ENCODE data around the gene TREML4. TPM values are rescaled to one million over a fixed set of nuclear protein-coding genes. Genes with fewer than 3 reads are reported as not detected.

TREML4 gene
- total RNA-seq, 1 experiment from 2014 or later, result not detected

DNA sequence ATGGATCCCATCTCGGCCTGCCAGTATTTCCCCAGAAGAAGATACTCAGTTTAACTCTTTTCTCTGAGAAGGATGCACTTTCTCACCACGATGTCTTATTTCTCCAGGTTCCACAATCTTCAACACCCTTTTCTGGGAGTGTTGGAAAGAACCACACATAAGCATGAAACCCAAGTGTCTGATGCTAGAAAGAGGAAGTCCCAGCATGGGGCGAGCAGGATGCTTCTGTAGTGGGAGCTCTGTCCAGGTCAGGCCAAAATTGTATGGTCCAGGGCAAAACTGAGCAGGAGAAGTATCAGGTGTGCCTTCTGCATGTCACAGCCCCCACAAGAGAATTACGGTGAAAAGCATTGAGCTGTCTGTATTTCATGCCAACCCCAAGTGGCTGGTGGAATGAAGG lies 47.3 kb downstream of the TREML4 start:
- H3K27me3 Mint-ChIP-seq (ENCODE audit: insufficient read depth, unreplicated experiment), result peaks cover 17% of the 10 kb centered on the region
- no peak overlapping the region for H3K27ac Mint-ChIP-seq (ENCODE audit: unreplicated experiment)
- no peak for DNase-seq
- no TSS peak for BruUV-seq (replicated peaks)
- H3K4me1 Mint-ChIP-seq (ENCODE audit: low read depth, unreplicated experiment), result no peaks in the 10 kb centered on the region
- ChIA-PET POLR2A (no interaction called here), CTCF (no interaction called here)
- Histone ChIP-seq H3K4me1 (no peaks in the 10 kb centered on the region), H3K27me3 (replicated peaks; ENCODE audit: control insufficient read depth, insufficient read depth, low read length) (no peaks in the 10 kb centered on the region; the same call in 1 of the 2 replicates), H3K4me3 (ENCODE audit: low read depth, low read length) (no peak overlapping the region), H3K9me3 (no peaks in the 10 kb centered on the region), H3K36me3 (ENCODE audit: control insufficient read depth, insufficient read depth, low read length) (no peaks in the 10 kb centered on the region)
- peaks cover 4% of the 10 kb centered on the region for H3K36me3 Mint-ChIP-seq (ENCODE audit: insufficient read depth, unreplicated experiment)
- intact Hi-C loops (cut with micrococcal nuclease; ENCODE audit: unreplicated experiment), result no loop called here
- H3K9me3 Mint-ChIP-seq (ENCODE audit: unreplicated experiment), result no peaks in the 10 kb centered on the region
- TF ChIP-seq CTCF (IDR thresholded peaks at IDR 0.05; ENCODE audit: insufficient read depth in 1 of 2, low read depth in 1 of 2, low read length in 1 of 2, severe bottlenecking in 1 of 2, unreplicated experiment in 1 of 2), result no peak
- no peak overlapping the region for H3K4me3 Mint-ChIP-seq (ENCODE audit: unreplicated experiment)

DNA sequence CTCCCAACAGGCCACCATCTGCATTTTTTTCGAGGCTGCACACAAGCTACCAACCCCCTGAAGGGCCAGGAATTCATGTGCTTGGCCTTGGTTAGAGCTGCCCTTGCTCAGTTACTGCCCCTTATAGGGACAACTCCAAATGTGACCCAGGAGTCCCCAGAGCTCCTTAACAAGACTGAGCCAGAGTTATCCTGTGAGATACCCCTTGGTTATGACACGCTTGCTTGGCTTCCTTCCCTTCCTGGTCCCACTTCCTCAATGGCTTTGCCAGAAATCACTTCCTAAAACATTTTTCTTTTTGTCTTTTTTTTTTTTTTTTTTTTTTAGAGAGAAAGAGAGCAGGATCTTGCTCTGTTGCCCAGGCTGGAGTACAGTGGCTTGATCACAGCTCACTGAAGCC lies 49.5 kb downstream of the TREML4 start:
- no TSS peak for BruUV-seq (replicated peaks)
- POLR2A ChIA-PET, result no interaction called here
- no peak overlapping the region for H3K4me3 Mint-ChIP-seq (ENCODE audit: unreplicated experiment)
- no peaks in the 10 kb centered on the region for H3K9me3 ChIP-seq
- CTCF ChIA-PET, result interaction anchor here (0.7 kb wide), 2 partner anchors 56 to 174 kb away, joined by 3 to 5 read pairs; no protein-coding TSS in a partner anchor
- no peaks in the 10 kb centered on the region for H3K9me3 Mint-ChIP-seq (ENCODE audit: unreplicated experiment)
- H3K36me3 Mint-ChIP-seq (ENCODE audit: insufficient read depth, unreplicated experiment), result no peaks in the 10 kb centered on the region
- H3K4me1 Mint-ChIP-seq (ENCODE audit: low read depth, unreplicated experiment), result no peaks in the 10 kb centered on the region
- no peak for DNase-seq
- no peak overlapping the region for H3K27ac Mint-ChIP-seq (ENCODE audit: unreplicated experiment)
- no peak for TF ChIP-seq CTCF (IDR thresholded peaks at IDR 0.05; ENCODE audit: insufficient read depth in 1 of 2, low read depth in 1 of 2, low read length in 1 of 2, severe bottlenecking in 1 of 2, unreplicated experiment in 1 of 2)
- no peaks in the 10 kb centered on the region for H3K4me1 ChIP-seq
- H3K27me3 ChIP-seq (replicated peaks; ENCODE audit: control insufficient read depth, insufficient read depth, low read length), result no peaks in the 10 kb centered on the region; the same call in 1 of the 2 replicates
- H3K27me3 Mint-ChIP-seq (ENCODE audit: insufficient read depth, unreplicated experiment), result peaks cover 12% of the 10 kb centered on the region
- intact Hi-C loops (cut with micrococcal nuclease; ENCODE audit: unreplicated experiment), result no loop called here
- no peak overlapping the region for H3K4me3 ChIP-seq (ENCODE audit: low read depth, low read length)
- no peaks in the 10 kb centered on the region for H3K36me3 ChIP-seq (ENCODE audit: control insufficient read depth, insufficient read depth, low read length)

DNA sequence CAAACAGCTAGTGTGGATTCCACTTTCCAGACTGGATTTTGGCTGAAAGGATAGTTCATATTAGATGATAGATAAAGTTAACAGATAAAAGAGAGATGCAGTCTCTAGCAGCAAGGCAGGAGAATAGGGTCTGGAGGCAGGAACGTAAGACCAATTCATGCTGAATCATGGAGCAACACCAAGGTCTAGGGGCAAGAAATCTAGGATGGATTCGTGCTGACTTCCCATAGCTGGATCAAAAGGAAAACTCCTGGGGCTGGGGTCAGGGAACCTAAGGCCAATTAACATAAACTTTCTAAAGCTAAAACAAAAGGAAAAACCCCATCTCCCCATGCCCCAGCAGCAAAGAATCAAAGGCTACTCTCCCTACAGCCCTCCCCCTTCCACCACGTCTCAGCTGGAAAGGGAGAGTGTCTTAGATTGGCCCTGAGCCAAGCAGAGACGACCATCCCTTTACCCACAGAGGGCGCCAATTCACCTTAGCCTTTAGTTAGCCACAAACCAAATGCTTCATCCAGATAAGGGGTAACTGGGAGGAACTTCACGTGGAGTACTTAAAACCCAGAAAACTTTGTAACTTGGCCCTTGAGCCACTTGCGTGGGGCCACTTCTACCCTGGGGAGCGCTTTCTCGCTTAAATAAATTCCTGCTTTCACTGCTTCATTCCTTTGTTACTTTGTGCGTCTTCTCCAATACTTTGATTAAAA lies 50.7 kb downstream of the TREML4 start:
- Histone ChIP-seq H3K4me3 (ENCODE audit: low read depth, low read length) (no peak overlapping the region), H3K36me3 (ENCODE audit: control insufficient read depth, insufficient read depth, low read length) (no peaks in the 10 kb centered on the region), H3K27me3 (replicated peaks; ENCODE audit: control insufficient read depth, insufficient read depth, low read length) (no peaks in the 10 kb centered on the region; the same call in 1 of the 2 replicates), H3K4me1 (no peaks in the 10 kb centered on the region), H3K9me3 (no peaks in the 10 kb centered on the region)
- Mint-ChIP-seq H3K27ac (ENCODE audit: unreplicated experiment) (no peak overlapping the region), H3K4me3 (ENCODE audit: unreplicated experiment) (no peak overlapping the region), H3K36me3 (ENCODE audit: insufficient read depth, unreplicated experiment) (no peaks in the 10 kb centered on the region), H3K4me1 (ENCODE audit: low read depth, unreplicated experiment) (no peaks in the 10 kb centered on the region), H3K27me3 (ENCODE audit: insufficient read depth, unreplicated experiment) (peaks cover 17% of the 10 kb centered on the region), H3K9me3 (ENCODE audit: unreplicated experiment) (no peaks in the 10 kb centered on the region)
- intact Hi-C loops (cut with micrococcal nuclease; ENCODE audit: unreplicated experiment), result loop anchor here (1.0 kb wide), 1 partner anchor 39 kb away; no protein-coding TSS in a partner anchor
- ChIA-PET POLR2A (no interaction called here), CTCF (interaction anchor here (0.6 kb wide), 1 partner anchor 170 kb away, joined by 3 read pairs; no protein-coding TSS in a partner anchor)
- BruUV-seq (replicated peaks), result no TSS peak
- peak; percentile 38 to 74 for TF ChIP-seq CTCF (IDR thresholded peaks at IDR 0.05; ENCODE audit: insufficient read depth in 1 of 2, low read depth in 1 of 2, low read length in 1 of 2, severe bottlenecking in 1 of 2, unreplicated experiment in 1 of 2)
- DNase-seq, result peak; percentile 61 to 64
